HG02840 (cell line): Measurements from ENCODE around the gene ARHGAP32.

Experiments
- ATAC-seq: cut with Tn5 transposase; IDR thresholded peaks from one replicate; pipeline ENCODE4 v1.9.1; 2021; ENCODE audit warnings: mild to moderate bottlenecking, moderate library complexity, moderate number of reproducible peaks; ENCODE audit not compliant: unreplicated experiment, low FRiP score

Gene ARHGAP32

GRCh38 chr11:129192150-129192549 lies at the start of gene ARHGAP32:
Gene ARHGAP32, minus strand, starts transcription at chr11:129192325. Its CDS starts 127 bp downstream, at chr11:129192198.
- no peak for ATAC-seq

GRCh38 chr11:129239207-129239606 lies 47.1 kb upstream of the ARHGAP32 start:
- ATAC-seq = no peak

- no peak for ATAC-seq
Observed at GRCh38 chr11:129237880-129238638, 45.9 kb upstream of the ARHGAP32 start.

GRCh38 chr11:129237456-129237855 lies 45.3 kb upstream of the ARHGAP32 start:
- no peak for ATAC-seq

GRCh38 chr11:129236850-129237249 lies 44.7 kb upstream of the ARHGAP32 start:
- ATAC-seq = no peak

GRCh38 chr11:129234978-129235377 lies 42.9 kb upstream of the ARHGAP32 start:
- no peak for ATAC-seq

GRCh38 chr11:129230006-129230405 lies 37.9 kb upstream of the ARHGAP32 start:
- ATAC-seq = no peak

GRCh38 chr11:129226207-129226798 lies 34.2 kb upstream of the ARHGAP32 start:
- ATAC-seq = no peak

- ATAC-seq = no peak
Observed at GRCh38 chr11:129225190-129225589, 33.1 kb upstream of the ARHGAP32 start.

- ATAC-seq = no peak
Observed at GRCh38 chr11:129224538-129224937, 32.4 kb upstream of the ARHGAP32 start.

GRCh38 chr11:129223701-129224149 lies 31.6 kb upstream of the ARHGAP32 start:
- ATAC-seq = no peak

GRCh38 chr11:129223260-129223659 lies 31.1 kb upstream of the ARHGAP32 start:
- no peak for ATAC-seq

GRCh38 chr11:129222158-129222557 lies 30.0 kb upstream of the ARHGAP32 start:
- no peak for ATAC-seq

- no peak for ATAC-seq
Observed at GRCh38 chr11:129215506-129216245, 23.6 kb upstream of the ARHGAP32 start.

- no peak for ATAC-seq
Observed at GRCh38 chr11:129214710-129215295, 22.7 kb upstream of the ARHGAP32 start.

- no peak for ATAC-seq
Observed at GRCh38 chr11:129213261-129213660, 21.1 kb upstream of the ARHGAP32 start.

GRCh38 chr11:129211397-129211796 lies 19.3 kb upstream of the ARHGAP32 start:
- ATAC-seq = no peak

- no peak for ATAC-seq
Observed at GRCh38 chr11:129210831-129211181, 18.7 kb upstream of the ARHGAP32 start.

GRCh38 chr11:129209891-129210830 lies 18.0 kb upstream of the ARHGAP32 start:
- ATAC-seq = no peak

- no peak for ATAC-seq
Observed at GRCh38 chr11:129208863-129209262, 16.7 kb upstream of the ARHGAP32 start.
